GM21526 (cell line): Measurements from ENCODE around the gene CWF19L1.
A peak's percentile ranks its signal among the peaks of the same experiment; 100 is the strongest.
"Not testable (repeated sequence)": the region's sequence is repeated elsewhere in the genome, so short reads cannot be mapped to it uniquely, and the experiment has no call there.

Experiments used
- ATAC-seq: cut with Tn5 transposase; IDR thresholded peaks from one replicate; pipeline ENCODE4 v1.9.1; 2021; ENCODE audit warnings: moderate library complexity; ENCODE audit not compliant: unreplicated experiment, low FRiP score

CWF19L1 gene

DNA sequence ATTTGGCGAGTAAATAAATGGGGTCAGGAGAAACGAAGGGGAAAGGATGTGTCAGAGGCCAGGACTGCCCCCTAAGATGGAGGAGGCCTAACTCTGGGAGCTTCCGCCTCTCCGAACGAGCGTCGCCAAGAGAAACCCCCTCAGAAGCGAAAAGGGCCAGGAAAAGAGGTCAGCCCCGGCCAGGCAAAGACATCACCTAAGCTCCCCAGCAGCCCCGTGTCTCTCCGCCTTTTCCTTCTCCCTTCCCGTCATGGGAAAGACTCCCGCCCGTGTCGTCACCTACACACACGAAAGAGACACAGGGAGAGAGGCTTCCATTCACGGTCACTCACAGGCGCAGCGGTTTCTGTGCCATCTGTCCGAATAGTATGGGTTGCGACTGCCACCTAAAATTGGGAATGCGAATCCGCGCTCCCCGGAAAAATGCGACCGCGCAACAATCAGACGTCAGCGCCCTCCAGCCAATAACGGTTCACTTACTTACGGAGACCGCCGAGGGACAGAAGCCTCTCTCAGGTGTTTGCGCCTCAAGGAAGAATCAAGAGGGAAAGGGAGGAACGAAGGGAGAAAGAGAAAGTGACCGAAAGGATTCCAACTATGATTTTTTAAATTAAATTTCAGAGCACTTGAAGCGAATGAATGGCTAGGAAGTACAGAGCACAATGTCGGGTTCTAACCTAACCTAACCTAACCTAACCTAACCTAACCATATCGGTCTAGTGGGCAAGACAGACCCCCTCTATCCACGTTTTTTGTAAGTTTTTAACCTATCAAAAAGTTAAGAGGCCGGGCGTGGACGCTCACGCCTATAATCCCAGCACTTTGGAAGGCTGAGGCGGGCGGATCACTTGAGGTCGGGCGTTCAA is at the start of gene CWF19L1:
CWF19L1 (minus strand) TSS at position 400 of the 866 bp plus-strand sequence; CDS start at position 355, 45 bp downstream.
- ATAC-seq = no peak

GRCh38 chr10:100315615-100316014 is 48.2 kb upstream of the CWF19L1 start:
- ATAC-seq = no peak

DNA sequence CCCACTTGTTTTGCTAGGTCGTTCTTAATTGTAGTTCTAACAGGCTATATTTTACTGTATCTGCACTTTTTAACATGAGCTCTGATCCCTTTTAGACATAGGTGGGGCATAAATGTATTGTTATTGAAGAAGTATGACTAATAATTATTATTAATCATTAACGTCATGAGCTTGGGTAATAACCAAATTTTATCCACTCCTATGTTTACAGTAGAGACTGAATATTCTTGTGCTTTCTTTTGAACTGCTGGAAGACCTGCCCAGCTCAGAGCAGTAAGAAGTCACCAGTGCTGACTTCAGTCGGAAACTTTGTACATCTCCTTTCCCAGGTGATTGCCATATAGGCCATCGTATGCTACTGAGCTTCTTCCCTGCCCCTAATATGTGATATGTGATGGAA is 43.9 kb upstream of the CWF19L1 start:
- ATAC-seq = no peak

- no peak for ATAC-seq
Measured at GRCh38 chr10:100307684-100308083, 40.2 kb upstream of the CWF19L1 start.

GRCh38 chr10:100306861-100307260 is 39.4 kb upstream of the CWF19L1 start:
- no peak for ATAC-seq

- ATAC-seq = no peak
Measured at GRCh38 chr10:100304414-100304813, 37.0 kb upstream of the CWF19L1 start.

DNA sequence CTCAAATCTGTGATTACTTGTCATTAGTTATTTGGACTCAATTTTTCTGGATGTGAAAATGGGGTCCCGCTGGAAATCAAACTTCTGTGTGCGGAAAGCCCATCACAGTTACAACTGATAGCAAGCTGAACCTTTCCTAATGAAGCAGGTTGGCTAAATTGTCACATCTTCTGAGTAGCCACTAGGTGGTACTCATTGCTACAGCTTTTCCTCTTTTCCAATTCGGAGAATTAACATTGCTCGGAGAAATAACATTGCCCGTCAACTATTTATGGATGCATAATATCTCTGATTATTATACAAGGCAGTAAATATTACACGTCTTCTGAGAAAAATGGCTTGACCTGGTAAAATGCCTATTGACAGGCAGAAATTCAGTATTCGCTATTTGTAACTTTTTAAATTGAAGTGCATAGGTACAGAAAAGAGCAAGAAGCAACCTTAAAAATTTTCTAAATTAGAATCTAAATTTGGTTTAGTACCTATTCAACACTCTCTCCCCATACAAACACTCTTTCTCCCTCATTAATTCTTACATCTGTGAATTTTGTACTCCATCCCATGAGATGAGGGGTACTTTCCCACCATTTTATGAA is 36.4 kb upstream of the CWF19L1 start:
- no peak for ATAC-seq

- not testable (repeated sequence) for ATAC-seq
Measured at GRCh38 chr10:100301123-100301522, 33.7 kb upstream of the CWF19L1 start.

- ATAC-seq = no peak
Measured at GRCh38 chr10:100297242-100297641, 29.8 kb upstream of the CWF19L1 start.

GRCh38 chr10:100293066-100293465 is 25.6 kb upstream of the CWF19L1 start:
- no peak for ATAC-seq

- ATAC-seq = not testable (repeated sequence)
Measured at GRCh38 chr10:100292300-100292699, 24.9 kb upstream of the CWF19L1 start.

GRCh38 chr10:100291356-100291755 is 23.9 kb upstream of the CWF19L1 start:
- ATAC-seq = no peak

- ATAC-seq = no peak
Measured at GRCh38 chr10:100289641-100290040, 22.2 kb upstream of the CWF19L1 start.

DNA sequence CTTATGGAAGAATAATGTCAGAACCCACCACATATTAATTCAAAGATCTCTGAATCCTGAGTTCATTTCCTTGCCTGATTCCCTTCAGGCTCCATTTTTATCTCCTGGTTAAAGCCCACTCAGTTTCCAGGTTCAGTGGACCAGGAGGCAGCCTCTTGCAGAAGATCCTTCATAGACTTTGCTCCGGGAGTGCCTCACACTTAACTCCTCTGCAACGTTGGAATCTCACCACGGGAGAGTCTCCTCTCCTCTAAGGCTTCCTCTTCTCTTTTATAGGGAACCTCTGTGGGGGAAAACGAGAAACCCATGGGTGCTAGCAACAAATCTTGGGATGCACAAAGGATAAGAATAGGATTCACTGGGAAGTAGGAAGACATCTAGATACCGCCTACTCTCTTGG is 20.8 kb upstream of the CWF19L1 start:
- no peak for ATAC-seq

DNA sequence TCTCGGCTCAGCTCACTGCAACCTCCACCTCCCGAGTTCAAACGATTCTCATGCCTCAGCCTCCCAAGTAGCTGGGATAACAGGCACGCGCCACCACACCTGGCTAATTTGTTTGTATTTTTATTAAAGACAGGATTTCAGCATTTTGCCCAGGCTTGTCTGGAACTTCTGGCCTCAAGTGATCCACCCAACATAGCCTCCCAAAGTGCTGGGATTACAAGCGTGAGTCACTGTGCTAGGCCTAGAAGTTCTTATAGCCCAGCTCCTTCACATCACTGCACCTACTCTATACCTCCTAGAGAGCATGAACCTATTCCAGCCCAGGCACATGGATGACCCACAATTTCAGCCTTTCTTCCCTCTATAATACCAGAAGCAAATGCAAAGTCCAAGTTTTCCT is 20.3 kb upstream of the CWF19L1 start:
- ATAC-seq = no peak

GRCh38 chr10:100286051-100287033 is 18.9 kb upstream of the CWF19L1 start, which contains the start of gene BLOC1S2:
TSS of gene BLOC1S2 (minus strand) at chr10:100286680. CDS start at chr10:100286659, 21 bp downstream.
- peak; percentile 84 for ATAC-seq

- ATAC-seq = not testable (repeated sequence)
Measured at GRCh38 chr10:100285326-100285725, 17.9 kb upstream of the CWF19L1 start.

- ATAC-seq = no peak
Measured at GRCh38 chr10:100282907-100283306, 15.5 kb upstream of the CWF19L1 start.

DNA sequence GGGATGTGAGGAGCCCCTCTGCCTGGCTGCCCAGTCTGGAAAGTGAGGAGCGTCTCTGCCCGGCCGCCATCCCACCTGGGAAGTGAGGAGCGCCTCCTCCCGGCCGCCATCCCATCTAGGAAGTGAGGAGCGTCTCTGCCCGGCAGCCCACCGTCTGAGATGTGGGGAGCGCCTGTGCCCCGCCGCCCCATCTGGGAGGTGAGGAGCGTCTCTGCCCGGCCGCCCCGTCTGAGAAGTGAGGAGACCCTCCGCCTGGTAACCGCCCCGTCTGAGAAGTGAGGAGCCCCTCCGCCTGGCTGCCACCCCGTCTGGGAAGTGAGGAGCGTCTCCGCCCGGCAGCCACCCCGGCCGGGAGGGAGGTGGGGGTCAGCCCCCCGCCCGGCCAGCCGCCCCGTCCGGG is 9.5 kb upstream of the CWF19L1 start:
- ATAC-seq = not testable (repeated sequence)

- no peak for ATAC-seq
Measured at GRCh38 chr10:100265821-100266485, 1.5 kb downstream of the CWF19L1 start.
